HepG2 (cell line): ENCODE data around the gene PRXL2A.

ENCODE experiments used
- CEBPG ChIP-seq: IDR thresholded peaks from 2 replicates; pipeline ENCODE4 v1.6.1; 2016
- FOXM1 ChIP-seq: sonication (generic); formaldehyde crosslinking; IDR thresholded peaks from 2 replicates; pipeline ENCODE4 v1.5.0; 2020; ENCODE audit warnings: missing genetic modification reagents
- NFE2L1 ChIP-seq: sonication (generic); formaldehyde crosslinking; IDR thresholded peaks from 2 replicates; pipeline ENCODE4 v1.4.0; 2020; ENCODE audit warnings: missing genetic modification reagents, mild to moderate bottlenecking, borderline replicate concordance
- NR0B2 ChIP-seq: sonication (generic); formaldehyde crosslinking; IDR thresholded peaks from 2 replicates; pipeline ENCODE4 v1.4.0; 2020; ENCODE audit warnings: mild to moderate bottlenecking, missing genetic modification reagents
- POLR2AphosphoS5 ChIP-seq: IDR thresholded peaks from 2 replicates; pipeline ENCODE4 v1.6.1; 2012; ENCODE audit warnings: low read depth, low read length
- PRPF4 ChIP-seq: fragments of 200-400 bp; formaldehyde crosslinking; IDR thresholded peaks from 2 replicates; pipeline ENCODE4 v1.6.1; 2016; ENCODE audit warnings: low read length, low read depth; ENCODE audit not compliant: poor library complexity, severe bottlenecking
- RBM22 ChIP-seq: fragments of 200-400 bp; formaldehyde crosslinking; optimal IDR thresholded peaks from 2 replicates; pipeline ENCODE3; 2017; ENCODE audit warnings: mild to moderate bottlenecking, low read length, moderate library complexity
- SETDB1 ChIP-seq: sonication (generic); formaldehyde crosslinking; IDR thresholded peaks from 2 replicates; pipeline ENCODE4 v1.5.1; 2020; ENCODE audit warnings: missing genetic modification reagents, mild to moderate bottlenecking, borderline replicate concordance
- SUZ12 ChIP-seq: fragments of 150-350 bp; IDR thresholded peaks from 2 replicates; pipeline ENCODE4 v1.6.1; 2014; ENCODE audit warnings: low read depth, low read length
- ZNF263 ChIP-seq: sonication (generic); formaldehyde crosslinking; IDR thresholded peaks from 2 replicates; pipeline ENCODE4 v1.4.0; 2020; ENCODE audit warnings: missing genetic modification reagents
- ZNF281 ChIP-seq: sonication (generic); formaldehyde crosslinking; IDR thresholded peaks from 2 replicates; pipeline ENCODE4 v1.4.0; 2020; ENCODE audit warnings: missing genetic modification reagents, borderline replicate concordance
- ZNF292 ChIP-seq: sonication (generic); formaldehyde crosslinking; IDR thresholded peaks from 2 replicates; pipeline ENCODE4 v1.8.1; 2022; ENCODE audit warnings: mild to moderate bottlenecking, low read depth, missing genetic modification reagents, borderline replicate concordance
- ZNF709 ChIP-seq: sonication (generic); formaldehyde crosslinking; IDR thresholded peaks from 2 replicates; pipeline ENCODE4 v1.5.0; 2020; ENCODE audit warnings: mild to moderate bottlenecking, missing genetic modification reagents

- TF ChIP-seq SUZ12 (no peak), RBM22 (no peak), SETDB1 (CRISPR knock-in tag) (no peak), POLR2AphosphoS5 (0 out of 2 replicates have a peak, but pooled peaks have one; percentile 35), CEBPG (CRISPR knock-in tag) (no peak), ZNF292 (CRISPR knock-in tag) (no peak), ZNF281 (CRISPR knock-in tag) (no peak; the same call in 1 of the 2 replicates), ZNF709 (no peak; the same call in 1 of the 2 replicates), NR0B2 (CRISPR knock-in tag) (0 out of 2 replicates have a peak, but pooled peaks have one; percentile 31), ZNF263 (no peak), NFE2L1 (CRISPR knock-in tag) (no peak), FOXM1 (CRISPR knock-in tag) (no peak), PRPF4 (no peak)
Observed at GRCh38 chr10:80453842-80454512, 45.6 kb downstream of the PRXL2A start, which contains the start of gene TSPAN14.
